ENCODE data around the gene BCAM.
"Not testable (repeated sequence)": the region's sequence is repeated elsewhere in the genome, so short reads cannot be mapped to it uniquely, and the experiment has no call there.

BCAM gene, protein sequence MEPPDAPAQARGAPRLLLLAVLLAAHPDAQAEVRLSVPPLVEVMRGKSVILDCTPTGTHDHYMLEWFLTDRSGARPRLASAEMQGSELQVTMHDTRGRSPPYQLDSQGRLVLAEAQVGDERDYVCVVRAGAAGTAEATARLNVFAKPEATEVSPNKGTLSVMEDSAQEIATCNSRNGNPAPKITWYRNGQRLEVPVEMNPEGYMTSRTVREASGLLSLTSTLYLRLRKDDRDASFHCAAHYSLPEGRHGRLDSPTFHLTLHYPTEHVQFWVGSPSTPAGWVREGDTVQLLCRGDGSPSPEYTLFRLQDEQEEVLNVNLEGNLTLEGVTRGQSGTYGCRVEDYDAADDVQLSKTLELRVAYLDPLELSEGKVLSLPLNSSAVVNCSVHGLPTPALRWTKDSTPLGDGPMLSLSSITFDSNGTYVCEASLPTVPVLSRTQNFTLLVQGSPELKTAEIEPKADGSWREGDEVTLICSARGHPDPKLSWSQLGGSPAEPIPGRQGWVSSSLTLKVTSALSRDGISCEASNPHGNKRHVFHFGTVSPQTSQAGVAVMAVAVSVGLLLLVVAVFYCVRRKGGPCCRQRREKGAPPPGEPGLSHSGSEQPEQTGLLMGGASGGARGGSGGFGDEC

GRCh38 chr19:44808463-44809371 lies at the start of gene BCAM:
Gene BCAM, plus strand, starts transcription at chr19:44809103. Its CDS starts 22 bp downstream, at chr19:44809125.
- in situ Hi-C loops (cut with HindIII; ENCODE audit: low sequenced_read_pairs) = loop anchor here (10.0 kb wide), 1 partner anchor 94 kb away; no protein-coding TSS in a partner anchor

- in situ Hi-C loops (cut with HindIII; ENCODE audit: low sequenced_read_pairs) = no loop called here
Measured at GRCh38 chr19:44762038-44762437, 46.9 kb upstream of the BCAM start.

- in situ Hi-C loops (cut with HindIII; ENCODE audit: low sequenced_read_pairs) = no loop called here
Measured at GRCh38 chr19:44765033-44765948, 43.6 kb upstream of the BCAM start.

- in situ Hi-C loops (cut with HindIII; ENCODE audit: low sequenced_read_pairs) = no loop called here
Measured at GRCh38 chr19:44765949-44766335, 43.0 kb upstream of the BCAM start.

GRCh38 chr19:44767295-44768180 lies 41.4 kb upstream of the BCAM start:
- in situ Hi-C loops (cut with HindIII; ENCODE audit: low sequenced_read_pairs) = no loop called here

DNA sequence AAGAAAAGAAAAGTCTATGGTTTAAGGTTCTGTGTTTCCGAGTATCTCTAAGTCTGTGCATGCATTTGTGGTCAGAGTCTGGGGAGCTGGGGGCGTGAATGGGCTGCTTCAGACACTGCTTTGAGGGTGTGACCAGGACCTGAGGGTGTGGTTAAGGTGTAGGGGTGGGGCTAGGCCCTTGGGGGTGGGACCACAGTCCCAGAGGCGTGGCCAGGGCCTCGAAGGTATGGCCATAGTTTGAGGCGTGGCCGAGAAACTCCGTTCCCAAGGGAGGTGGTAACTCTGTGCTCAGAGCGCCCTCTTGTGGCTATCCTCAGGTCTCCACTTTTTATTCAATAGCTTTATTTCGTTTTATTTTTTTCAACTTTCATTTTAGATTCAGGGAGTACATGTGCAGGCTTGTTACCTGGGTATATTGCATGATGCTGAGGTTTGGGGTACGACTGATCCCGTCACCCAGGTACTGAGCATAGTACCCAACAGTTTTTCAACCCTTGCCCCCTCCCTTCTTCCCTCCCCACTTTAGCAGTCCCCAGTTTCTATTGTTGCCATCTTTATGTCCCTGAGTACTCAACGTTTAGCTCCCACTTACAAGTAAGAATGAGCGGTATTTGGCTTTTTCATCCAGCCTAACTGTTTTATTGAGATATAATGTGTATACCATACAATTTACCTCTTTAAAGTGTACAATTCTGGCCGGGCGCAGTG lies 38.2 kb upstream of the BCAM start:
- in situ Hi-C loops (cut with HindIII; ENCODE audit: low sequenced_read_pairs) = no loop called here

DNA sequence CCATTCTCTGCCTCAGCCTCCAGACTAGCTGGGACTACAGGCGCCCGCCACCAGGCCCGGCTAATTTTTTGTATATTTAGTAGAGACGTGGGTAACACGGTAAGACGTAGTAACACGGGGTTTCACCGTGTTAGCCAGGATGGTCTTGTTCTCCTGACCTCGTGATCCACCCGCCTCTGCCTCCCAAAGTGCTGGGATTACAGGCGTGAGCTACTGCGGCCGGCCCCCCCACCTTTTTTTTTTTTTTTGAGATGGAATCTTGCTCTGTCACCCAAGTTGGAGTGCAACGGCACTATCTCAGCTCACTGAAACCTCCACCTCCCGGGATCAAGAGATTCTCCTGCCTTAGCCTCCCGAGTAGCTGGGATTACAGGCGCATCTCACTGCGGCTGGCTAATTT lies 36.8 kb upstream of the BCAM start:
- in situ Hi-C loops (cut with HindIII; ENCODE audit: low sequenced_read_pairs) = not testable (repeated sequence)

- in situ Hi-C loops (cut with HindIII; ENCODE audit: low sequenced_read_pairs) = no loop called here
Measured at GRCh38 chr19:44772959-44773358, 35.9 kb upstream of the BCAM start.

DNA sequence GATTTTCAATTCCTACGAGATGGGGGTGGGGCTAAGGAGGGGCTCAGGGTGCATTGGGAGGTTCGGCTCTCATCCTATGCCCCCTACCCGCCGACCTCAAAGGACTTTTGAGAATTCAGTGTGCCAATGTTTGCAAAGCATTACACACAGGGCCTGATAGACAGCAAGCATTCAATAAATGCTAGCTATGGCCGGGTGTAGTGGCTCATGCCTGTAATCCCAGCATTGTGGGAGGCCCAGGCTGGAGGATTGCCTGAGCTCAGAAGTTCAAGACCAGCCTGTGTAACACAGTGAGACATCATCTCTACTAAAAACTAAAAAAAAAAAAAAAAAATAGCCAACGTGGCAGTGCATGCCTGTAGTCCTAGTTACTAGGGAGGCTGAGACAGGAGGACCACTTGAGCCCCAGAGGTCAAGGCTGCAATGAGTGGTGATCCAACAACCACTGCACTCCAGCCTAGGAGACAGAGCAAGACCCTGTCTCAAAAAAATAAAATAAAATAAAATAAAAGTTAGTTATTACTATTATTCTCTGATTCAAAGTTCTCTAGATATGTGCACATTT lies 33.1 kb upstream of the BCAM start:
- in situ Hi-C loops (cut with HindIII; ENCODE audit: low sequenced_read_pairs) = no loop called here

DNA sequence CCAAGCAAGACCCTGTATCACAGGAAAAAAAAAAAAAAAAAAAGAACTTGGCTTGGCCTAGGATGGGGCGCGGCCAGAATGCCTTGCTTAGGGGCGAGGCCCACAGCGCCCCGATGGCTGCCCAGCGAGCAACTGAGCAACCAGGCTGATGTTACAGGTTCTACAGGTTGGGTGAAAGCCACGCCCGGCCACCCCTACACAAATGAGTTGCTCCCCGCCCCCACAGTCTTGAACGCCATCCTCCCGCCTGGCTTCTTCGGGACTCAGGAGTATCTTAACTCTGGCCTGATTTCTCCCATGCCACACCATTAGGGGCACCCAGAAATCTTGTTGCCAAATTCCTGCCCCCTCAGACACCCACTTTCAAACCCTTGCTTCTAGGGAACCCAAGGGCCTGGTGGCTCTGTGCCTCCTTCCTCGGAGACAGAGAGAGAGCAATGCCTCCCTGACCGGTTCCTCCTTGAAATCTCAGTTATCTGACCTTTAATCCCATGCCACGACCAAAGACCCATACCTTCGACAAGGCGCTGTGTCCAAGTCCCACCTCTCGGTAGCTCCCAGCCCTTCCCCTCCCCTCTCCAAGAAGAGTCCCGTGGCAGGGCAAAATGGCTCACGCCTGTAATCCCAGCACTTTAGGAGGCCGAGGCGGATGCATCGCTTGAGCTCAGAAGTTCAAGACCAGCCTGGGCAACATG lies 32.4 kb upstream of the BCAM start:
- in situ Hi-C loops (cut with HindIII; ENCODE audit: low sequenced_read_pairs) = no loop called here

- in situ Hi-C loops (cut with HindIII; ENCODE audit: low sequenced_read_pairs) = no loop called here
Measured at GRCh38 chr19:44777715-44778347, 31.1 kb upstream of the BCAM start, which contains the start of gene CBLC. Gene CBLC, plus strand, starts transcription at chr19:44777890. Its CDS starts 42 bp downstream, at chr19:44777932.

GRCh38 chr19:44779150-44779549 lies 29.8 kb upstream of the BCAM start:
- in situ Hi-C loops (cut with HindIII; ENCODE audit: low sequenced_read_pairs) = no loop called here

DNA sequence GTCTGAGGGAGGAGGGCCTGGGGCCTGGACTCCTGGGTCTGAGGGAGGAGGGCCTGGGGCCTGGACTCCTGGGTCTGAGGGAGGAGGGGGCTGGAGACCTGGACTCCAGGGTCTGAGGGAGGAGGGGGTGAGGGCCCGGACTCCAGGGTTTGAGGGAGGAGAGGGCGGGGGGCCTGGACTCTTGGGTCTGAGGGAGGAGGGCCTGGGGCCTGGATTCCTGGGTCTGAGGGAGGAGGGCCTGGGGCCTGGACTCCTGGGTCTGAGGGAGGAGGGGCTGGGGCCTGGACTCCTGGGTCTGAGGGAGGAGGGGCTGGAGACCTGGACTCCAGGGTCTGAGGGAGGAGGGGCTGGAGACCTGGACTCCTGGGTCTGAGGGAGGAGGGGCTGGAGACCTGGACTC lies 27.2 kb upstream of the BCAM start:
- in situ Hi-C loops (cut with HindIII; ENCODE audit: low sequenced_read_pairs) = not testable (repeated sequence)

- in situ Hi-C loops (cut with HindIII; ENCODE audit: low sequenced_read_pairs) = no loop called here
Measured at GRCh38 chr19:44782729-44783128, 26.2 kb upstream of the BCAM start.

DNA sequence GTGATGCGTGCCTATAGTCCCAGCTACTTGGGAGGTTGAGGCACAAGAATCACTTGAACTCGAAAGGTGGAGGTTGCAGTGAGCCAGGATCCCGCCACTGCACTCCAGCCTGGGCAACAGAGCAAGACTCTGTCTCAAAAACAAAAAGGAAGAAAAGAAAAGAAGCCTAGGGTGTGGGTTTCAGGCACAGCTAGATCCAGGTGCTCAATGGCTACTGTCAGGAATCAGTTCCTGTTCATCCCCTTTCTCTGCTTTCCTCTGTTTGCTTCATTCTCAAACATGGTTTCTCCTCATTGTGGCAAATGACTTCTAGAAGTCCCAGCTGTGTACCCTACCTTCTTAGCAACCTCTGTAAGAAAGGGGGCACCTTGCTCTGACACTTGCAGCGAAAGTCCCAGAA lies 25.4 kb upstream of the BCAM start:
- in situ Hi-C loops (cut with HindIII; ENCODE audit: low sequenced_read_pairs) = no loop called here

GRCh38 chr19:44785271-44785670 lies 23.6 kb upstream of the BCAM start:
- in situ Hi-C loops (cut with HindIII; ENCODE audit: low sequenced_read_pairs) = no loop called here

GRCh38 chr19:44785993-44786392 lies 22.9 kb upstream of the BCAM start:
- in situ Hi-C loops (cut with HindIII; ENCODE audit: low sequenced_read_pairs) = no loop called here

Measured in DLD1 (cell line).